Ureter (tissue), 1 donor: ENCODE data around the gene DOK7. TPM values are rescaled to one million over a fixed set of nuclear protein-coding genes. Genes with fewer than 3 reads are reported as not detected.

ENCODE experiments used
- DNase-seq: peaks from one replicate; pipeline ENCODE4 v3.0.0-alpha.2; 2020; ENCODE audit warnings: low spot score
- total RNA-seq: library from RNA; stranded (reverse); gene quantifications from one replicate; pipeline ENCODE4 v1.2.4, GENCODE V29; 2023
- donor health status: DM: yes; HTN: yes; CAD: no.

Gene DOK7
- total RNA-seq, 1 donor from 2014 or later, result 4.5 TPM

- no peak for DNase-seq
Observed at GRCh38 chr4:3487861-3488260, 24.8 kb downstream of the DOK7 start.

- no peak for DNase-seq
Observed at GRCh38 chr4:3488820-3489219, 25.7 kb downstream of the DOK7 start.

GRCh38 chr4:3489451-3489962 is 26.4 kb downstream of the DOK7 start:
- no peak for DNase-seq

GRCh38 chr4:3491681-3492405 is 28.7 kb downstream of the DOK7 start:
- DNase-seq, result no peak

GRCh38 chr4:3492741-3493719 is 29.9 kb downstream of the DOK7 start:
- DNase-seq, result no peak

GRCh38 chr4:3493720-3494461 is 30.8 kb downstream of the DOK7 start:
- no peak for DNase-seq

GRCh38 chr4:3494462-3494871 is 31.4 kb downstream of the DOK7 start:
- DNase-seq, result no peak

- DNase-seq, result no peak
Observed at GRCh38 chr4:3495204-3495975, 32.3 kb downstream of the DOK7 start.

- no peak for DNase-seq
Observed at GRCh38 chr4:3496021-3496420, 32.9 kb downstream of the DOK7 start.

- no peak for DNase-seq
Observed at GRCh38 chr4:3497095-3497494, 34.0 kb downstream of the DOK7 start.

GRCh38 chr4:3497523-3498389 is 34.6 kb downstream of the DOK7 start:
- no peak for DNase-seq

- DNase-seq, result no peak
Observed at GRCh38 chr4:3498407-3498806, 35.3 kb downstream of the DOK7 start.

GRCh38 chr4:3498901-3499510 is 35.9 kb downstream of the DOK7 start:
- DNase-seq, result no peak

- no peak for DNase-seq
Observed at GRCh38 chr4:3499710-3500109, 36.6 kb downstream of the DOK7 start.

- no peak for DNase-seq
Observed at GRCh38 chr4:3500111-3500510, 37.0 kb downstream of the DOK7 start.

- DNase-seq, result no peak
Observed at GRCh38 chr4:3500634-3501101, 37.6 kb downstream of the DOK7 start.

GRCh38 chr4:3501126-3501824 is 38.2 kb downstream of the DOK7 start:
- DNase-seq, result no peak

- no peak for DNase-seq
Observed at GRCh38 chr4:3501825-3502425, 38.8 kb downstream of the DOK7 start.
